Measurements from ENCODE around the gene ANAPC4. TPM values are rescaled to one million over a fixed set of nuclear protein-coding genes. Genes with fewer than 3 reads are reported as not detected.
A peak's percentile ranks its signal among the peaks of the same experiment; 100 is the strongest.
"Not testable (repeated sequence)": the region's sequence is repeated elsewhere in the genome, so short reads cannot be mapped to it uniquely, and the experiment has no call there.

The ANAPC4 gene
- total RNA-seq, 4 donors from 2014 or later: 17.2 to 25.3 (median 19.0) TPM

GRCh38 chr4:25367004-25367621, 9.9 kb upstream of the ANAPC4 start:
- no peak for TF ChIP-seq POLR2A (IDR thresholded peaks at IDR 0.05; ENCODE audit: low read depth)
- TF ChIP-seq CTCF (IDR thresholded peaks at IDR 0.05): peak; percentile 44 to 57 (median 52)
- TF ChIP-seq EP300 (IDR thresholded peaks at IDR 0.05): no peak
- no peak for TF ChIP-seq POLR2AphosphoS5 (IDR thresholded peaks at IDR 0.05)
- Histone ChIP-seq H3K27me3 (no peaks in the 10 kb centered on the region), H3K9me3 (no peaks in the 10 kb centered on the region), H3K4me1 (no peaks in the 10 kb centered on the region), H3K4me3 (no peak overlapping the region), H3K27ac (replicated peaks in 1 of 4) (no peak overlapping the region), H3K36me3 (peaks cover 0 to 31% (median 22%) of the 10 kb centered on the region in 4 donors)
- WGBS: 64% methylated on average over 2 of the region's 2 CpGs
- intact Hi-C loops (cut with DNase I): no loop called here
- no peak for DNase-seq (ENCODE audit: extremely low spot score)

DNA sequence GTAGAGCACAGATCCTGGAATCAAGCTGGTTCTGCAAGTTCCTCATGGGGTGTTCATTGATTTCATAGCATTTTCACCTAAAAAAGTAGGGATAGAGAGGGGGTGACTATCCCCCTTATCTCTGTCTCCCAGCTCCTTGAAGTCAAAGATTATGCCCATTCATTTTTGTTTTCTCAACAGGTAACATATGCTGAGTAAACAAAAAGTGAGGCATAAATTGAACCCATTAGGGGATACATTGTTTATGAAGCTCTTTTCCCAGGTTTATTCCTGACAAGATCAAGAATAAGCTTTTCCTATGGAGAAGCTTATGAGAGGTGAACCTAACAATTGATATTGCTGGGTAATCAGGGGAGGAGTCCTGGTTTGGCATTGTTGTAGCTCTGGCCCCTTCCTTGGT, 9.2 kb upstream of the ANAPC4 start:
- TF ChIP-seq CTCF (IDR thresholded peaks at IDR 0.05) (no peak), POLR2AphosphoS5 (IDR thresholded peaks at IDR 0.05) (no peak), EP300 (IDR thresholded peaks at IDR 0.05) (no peak), POLR2A (IDR thresholded peaks at IDR 0.05; ENCODE audit: low read depth) (no peak)
- no peaks in the 10 kb centered on the region for H3K4me1 ChIP-seq
- no peaks in the 10 kb centered on the region for H3K27me3 ChIP-seq
- peaks cover 0 to 31% (median 19%) of the 10 kb centered on the region in 4 donors for H3K36me3 ChIP-seq
- no peak overlapping the region for H3K4me3 ChIP-seq
- intact Hi-C loops (cut with DNase I): no loop called here
- no peaks in the 10 kb centered on the region for H3K9me3 ChIP-seq
- H3K27ac ChIP-seq (replicated peaks in 1 of 4): no peak overlapping the region
- no peak for DNase-seq (ENCODE audit: extremely low spot score)

GRCh38 chr4:25368315-25368714, 8.7 kb upstream of the ANAPC4 start:
- H3K9me3 ChIP-seq: no peaks in the 10 kb centered on the region
- H3K4me3 ChIP-seq: no peak overlapping the region
- H3K27ac ChIP-seq (replicated peaks in 1 of 4): no peak overlapping the region
- no peak for TF ChIP-seq EP300 (IDR thresholded peaks at IDR 0.05)
- WGBS: 86% methylated on average over 6 of the region's 6 CpGs
- peaks cover 0 to 31% (median 19%) of the 10 kb centered on the region in 4 donors for H3K36me3 ChIP-seq
- intact Hi-C loops (cut with DNase I): no loop called here
- no peaks in the 10 kb centered on the region for H3K27me3 ChIP-seq
- DNase-seq (ENCODE audit: extremely low spot score): no peak
- no peaks in the 10 kb centered on the region for H3K4me1 ChIP-seq

- no peaks in the 10 kb centered on the region for H3K9me3 ChIP-seq
Observed at GRCh38 chr4:25370242-25370641, 6.8 kb upstream of the ANAPC4 start.

GRCh38 chr4:25372549-25372948, 4.5 kb upstream of the ANAPC4 start:
- not testable (repeated sequence) for DNase-seq (ENCODE audit: extremely low spot score); H3K9me3 ChIP-seq; H3K27me3 ChIP-seq; H3K4me3 ChIP-seq; H3K27ac ChIP-seq (replicated peaks in 1 of 4)
- Histone ChIP-seq H3K4me1 (peaks cover 0 to 11% (median 5%) of the 10 kb centered on the region in 4 donors), H3K36me3 (peaks cover 0 to 19% (median 8%) of the 10 kb centered on the region in 4 donors)
- intact Hi-C loops (cut with DNase I): loop anchor here (10.0 kb wide), 1 partner anchor 198 kb away; no protein-coding TSS in a partner anchor
- WGBS: 83% methylated on average over 9 of the region's 9 CpGs

More at GRCh38 chr4:25370242-25370641, 6.8 kb upstream of the ANAPC4 start:
- TF ChIP-seq CTCF (IDR thresholded peaks at IDR 0.05) (no peak), EP300 (IDR thresholded peaks at IDR 0.05) (no peak), POLR2A (IDR thresholded peaks at IDR 0.05; ENCODE audit: low read depth) (no peak), POLR2AphosphoS5 (IDR thresholded peaks at IDR 0.05) (no peak)
- 60% methylated on average over 2 of the region's 2 CpGs for WGBS
- Histone ChIP-seq H3K27ac (replicated peaks in 1 of 4) (no peak overlapping the region), H3K36me3 (peaks cover 0 to 24% (median 11%) of the 10 kb centered on the region in 4 donors), H3K4me1 (no peaks in the 10 kb centered on the region), H3K27me3 (no peaks in the 10 kb centered on the region), H3K4me3 (no peak overlapping the region)
- DNase-seq (ENCODE audit: extremely low spot score): no peak
- intact Hi-C loops (cut with DNase I): loop anchor here (10.0 kb wide), 1 partner anchor 195 kb away; no protein-coding TSS in a partner anchor
